GM23248 (cell line): ENCODE measurements around the gene HIP1.

Experiments used
- EZH2 ChIP-seq: fragments of 200-600 bp; sonication (generic); IDR thresholded peaks from 2 replicates; pipeline ENCODE4 v1.6.1; 2018; ENCODE audit warnings: antibody characterized with exemption, mild to moderate bottlenecking; ENCODE audit not compliant: insufficient read depth, poor library complexity, severe bottlenecking
- EZH2phosphoT487 ChIP-seq: fragments of 200-600 bp; sonication (generic); IDR thresholded peaks from 2 replicates; pipeline ENCODE4 v1.6.1; 2018; ENCODE audit warnings: antibody characterized with exemption, moderate library complexity, mild to moderate bottlenecking, low read depth; ENCODE audit not compliant: insufficient read depth

GRCh38 chr7:75537731-75538130 is 201.0 kb downstream of the HIP1 start:
- no peak for TF ChIP-seq EZH2
- TF ChIP-seq EZH2phosphoT487, result no peak
